Stimulated activated CD4-positive, alpha-beta T cell treated with anti-CD3 and anti-CD28 coated beads, Interleukin-2, amount 100 ng/mL, for 48 hours (primary cell): ENCODE measurements around the gene PDCD2.
A peak's percentile ranks its signal among the peaks of the same experiment; 100 is the strongest.
"Not testable (repeated sequence)": the region's sequence is repeated elsewhere in the genome, so short reads cannot be mapped to it uniquely, and the experiment has no call there.

Source experiments
- DNase-seq, 2 donors: peaks; one replicate each; pipeline ENCODE4 v3.0.0-alpha.2; 2020

PDCD2 gene

GRCh38 chr6:170545405-170545804 lies 39.0 kb downstream of the PDCD2 start:
- no peak for DNase-seq

GRCh38 chr6:170542031-170542719 lies 42.3 kb downstream of the PDCD2 start:
- DNase-seq: no peak

- no peak for DNase-seq
Measured at GRCh38 chr6:170537329-170537728, 47.1 kb downstream of the PDCD2 start.

GRCh38 chr6:170536671-170537070 lies 47.8 kb downstream of the PDCD2 start:
- no peak for DNase-seq

- DNase-seq: no peak
Measured at GRCh38 chr6:170535004-170535403, 49.4 kb downstream of the PDCD2 start.

- DNase-seq: no peak
Measured at GRCh38 chr6:170533792-170534191, 50.6 kb downstream of the PDCD2 start.

GRCh38 chr6:170532867-170533488 lies 51.5 kb downstream of the PDCD2 start:
- DNase-seq: no peak

GRCh38 chr6:170529839-170530469 lies 54.5 kb downstream of the PDCD2 start:
- DNase-seq: peak; percentile 57 to 58

GRCh38 chr6:170527995-170528394 lies 56.4 kb downstream of the PDCD2 start:
- DNase-seq: not testable (repeated sequence)

- DNase-seq: no peak
Measured at GRCh38 chr6:170525795-170526194, 58.6 kb downstream of the PDCD2 start.
